Small intestine (tissue), 7 donors: Measurements from ENCODE around the gene RERE. TPM values are rescaled to one million over a fixed set of nuclear protein-coding genes. Genes with fewer than 3 reads are reported as not detected.

ENCODE experiments used
- DNase-seq, 2 donors: peaks; one replicate each; pipeline versions ENCODE4 v3.0.0 to v3.0.0-alpha.2; 2013
- FAIRE-seq: peaks from 2 replicates; lab custom pipeline; 2012; peaks lifted over from hg19 to GRCh38; lab: Jason Lieb, UNC
- H3K27ac ChIP-seq, 3 donors: one replicate each; pipeline ENCODE4 v1.5.1; 2013; ENCODE audit warnings: low read length in 2 of 3, mild to moderate bottlenecking in 2 of 3, control low read depth in 1 of 3, inconsistent platforms in 1 of 3, low read depth in 1 of 3, moderate library complexity in 1 of 3
- H3K27me3 ChIP-seq, 3 donors: one replicate each; pipeline ENCODE4 v1.6.1; 2013; ENCODE audit warnings: low read length in 3 of 3, inconsistent platforms in 1 of 3; ENCODE audit not compliant: control insufficient read depth in 3 of 3, insufficient read depth in 3 of 3
- H3K36me3 ChIP-seq, 3 donors: one replicate each; pipeline ENCODE4 v1.6.1; 2013; ENCODE audit warnings: low read length in 3 of 3, inconsistent platforms in 1 of 3, low read depth in 1 of 3, mild to moderate bottlenecking in 1 of 3, moderate library complexity in 1 of 3; ENCODE audit not compliant: control insufficient read depth in 3 of 3, insufficient read depth in 2 of 3
- H3K4me1 ChIP-seq, 3 donors: one replicate each; pipeline ENCODE4 v1.6.1; 2013; ENCODE audit warnings: low read length in 2 of 3, inconsistent platforms in 1 of 3, low read depth in 1 of 3, mild to moderate bottlenecking in 1 of 3, moderate library complexity in 1 of 3; ENCODE audit not compliant: control insufficient read depth in 3 of 3, insufficient read depth in 2 of 3
- H3K4me3 ChIP-seq, 3 donors: one replicate each; pipeline ENCODE4 v1.5.1; 2013; ENCODE audit warnings: low read length in 3 of 3, control low read depth in 1 of 3, inconsistent platforms in 1 of 3, low read depth in 1 of 3, mild to moderate bottlenecking in 1 of 3, moderate library complexity in 1 of 3
- H3K9me3 ChIP-seq, 2 donors: one replicate each; pipeline ENCODE4 v1.6.1; 2013; ENCODE audit warnings: low read depth in 1 of 2, low read length in 1 of 2; ENCODE audit not compliant: control insufficient read depth in 2 of 2, insufficient read depth in 1 of 2
- WGBS, 3 donors: extraction: QIAGEN DNeasy Blood & Tissue Kit; methylation state at CpG; one replicate each; pipeline ENCODE4 v1.1.7; 2013; 5-methylcytosine and 5-hydroxymethylcytosine counted together
- polyA plus RNA-seq, 4 donors: library from polyadenylated mRNA; stranded (reverse) in 3 of 4; unstranded in 1 of 4; fragments of 200-250 nt in 3 of 4; fragments of 120-200 nt in 1 of 4; gene quantifications; one replicate each; pipeline versions ENCODE4 v1.2.1 to v1.2.3, GENCODE V29; 2013
- donor health status: healthy with polysubstance abuse.
- donor health status: control.
- donor health status: control.
- donor health status: Bipolar disorder and iron deficiency.
- donor health status: healthy.

The RERE gene
- polyA plus RNA-seq, 4 donors, result 19.5 to 66.8 (median 25.8) TPM

- Histone ChIP-seq H3K4me3 (peak overlapping the region in 1 of 3 donors; percentile 5), H3K4me1 (peaks cover 0 to 23% (median 3%) of the 10 kb centered on the region in 3 donors), H3K36me3 (peaks cover 0 to 3% (median 0%) of the 10 kb centered on the region in 3 donors), H3K27me3 (no peaks in the 10 kb centered on the region), H3K9me3 (no peaks in the 10 kb centered on the region), H3K27ac (peak overlapping the region in 2 of 3 donors; percentile 78 to 81)
- DNase-seq, result peak; percentile 43 to 80
- 9 to 16% (median 14%) methylated on average over 5 of the region's 5 CpGs for WGBS, 3 donors
- no peak for FAIRE-seq
Observed at GRCh38 chr1:8712413-8713231, 104.8 kb downstream of the RERE start.

GRCh38 chr1:8711873-8712412, 105.5 kb downstream of the RERE start:
- Histone ChIP-seq H3K36me3 (peaks cover 0 to 3% (median 0%) of the 10 kb centered on the region in 3 donors), H3K27ac (peak overlapping the region in 2 of 3 donors; percentile 61 to 81), H3K9me3 (no peaks in the 10 kb centered on the region), H3K4me1 (peaks cover 0 to 24% (median 3%) of the 10 kb centered on the region in 3 donors), H3K27me3 (no peaks in the 10 kb centered on the region), H3K4me3 (peak overlapping the region in 1 of 3 donors; percentile 5)
- FAIRE-seq, result no peak
- WGBS, 3 donors, result 43 to 49% (median 47%) methylated on average over 4 of the region's 4 CpGs
- DNase-seq, result no peak

- Histone ChIP-seq H3K36me3 (peaks cover 0 to 3% (median 0%) of the 10 kb centered on the region in 3 donors), H3K4me3 (no peak overlapping the region), H3K9me3 (no peaks in the 10 kb centered on the region), H3K27me3 (no peaks in the 10 kb centered on the region), H3K4me1 (peaks cover 0 to 29% (median 3%) of the 10 kb centered on the region in 3 donors), H3K27ac (peak overlapping the region in 1 of 3 donors; percentile 16)
- WGBS, 3 donors, result 83 to 89% (median 85%) methylated on average over 5 of the region's 5 CpGs
- FAIRE-seq (no peak), DNase-seq (no peak)
Observed at GRCh38 chr1:8711151-8711550, 106.3 kb downstream of the RERE start.

- Histone ChIP-seq H3K9me3 (no peaks in the 10 kb centered on the region), H3K4me1 (peaks cover 0 to 33% (median 3%) of the 10 kb centered on the region in 3 donors), H3K27me3 (no peaks in the 10 kb centered on the region), H3K36me3 (peaks cover 0 to 3% (median 0%) of the 10 kb centered on the region in 3 donors), H3K27ac (no peak overlapping the region), H3K4me3 (no peak overlapping the region)
- FAIRE-seq (no peak), DNase-seq (no peak)
- 95 to 98% (median 97%) methylated on average over 6 of the region's 6 CpGs for WGBS, 3 donors
Observed at GRCh38 chr1:8708259-8708658, 109.2 kb downstream of the RERE start.

- no peaks in the 10 kb centered on the region for H3K27me3 ChIP-seq
- WGBS, 3 donors, result 41 to 51% (median 46%) methylated on average over 3 of the region's 3 CpGs
- H3K4me1 ChIP-seq, result peaks cover 0 to 31% (median 0%) of the 10 kb centered on the region in 3 donors
- no peaks in the 10 kb centered on the region for H3K9me3 ChIP-seq
- H3K4me3 ChIP-seq, result no peak overlapping the region
- peak overlapping the region in 1 of 3 donors; percentile 42 for H3K27ac ChIP-seq
- DNase-seq (peak in 1 of 2 donors; percentile 54), FAIRE-seq (no peak)
- H3K36me3 ChIP-seq, result peaks cover 0 to 3% (median 0%) of the 10 kb centered on the region in 3 donors
Observed at GRCh38 chr1:8706995-8707396, 110.4 kb downstream of the RERE start.

GRCh38 chr1:8706291-8706690, 111.1 kb downstream of the RERE start:
- Histone ChIP-seq H3K4me1 (peaks cover 0 to 34% (median 0%) of the 10 kb centered on the region in 3 donors), H3K9me3 (no peaks in the 10 kb centered on the region), H3K36me3 (peaks cover 0 to 3% (median 0%) of the 10 kb centered on the region in 3 donors), H3K27me3 (no peaks in the 10 kb centered on the region), H3K27ac (no peak overlapping the region), H3K4me3 (no peak overlapping the region)
- DNase-seq, result no peak
- no peak for FAIRE-seq
- WGBS, 3 donors, result 92 to 93% (median 92%) methylated on average over 1 of the region's 1 CpG

- DNase-seq (no peak), FAIRE-seq (no peak)
- no peak overlapping the region for H3K4me3 ChIP-seq
- no peaks in the 10 kb centered on the region for H3K27me3 ChIP-seq
- peaks cover 3 to 40% (median 11%) of the 10 kb centered on the region in 3 donors for H3K4me1 ChIP-seq
- no peaks in the 10 kb centered on the region for H3K9me3 ChIP-seq
- no peak overlapping the region for H3K27ac ChIP-seq
- peaks cover 0 to 3% (median 0%) of the 10 kb centered on the region in 3 donors for H3K36me3 ChIP-seq
- 48 to 65% (median 58%) methylated on average over 2 of the region's 2 CpGs for WGBS, 3 donors
Observed at GRCh38 chr1:8704866-8705506, 112.5 kb downstream of the RERE start.
